DMS 273 treated with DMSO at 0.1 percent for 48 hours (cell line): ENCODE measurements around the gene PLXDC2.
"Not testable (repeated sequence)": the region's sequence is repeated elsewhere in the genome, so short reads cannot be mapped to it uniquely, and the experiment has no call there.

Experiments
- DNase-seq: peaks from one replicate; lab custom pipeline; 2025; lab: John Stamatoyannopoulos, UW

PLXDC2 gene

GRCh38 chr10:19816411-19817230, at the start of gene PLXDC2:
PLXDC2 (plus strand) TSS chr10:19816432.
- DNase-seq, result no peak

GRCh38 chr10:19767876-19768275, 48.4 kb upstream of the PLXDC2 start:
- no peak for DNase-seq

GRCh38 chr10:19769826-19770225, 46.4 kb upstream of the PLXDC2 start:
- not testable (repeated sequence) for DNase-seq

GRCh38 chr10:19772972-19773371, 43.3 kb upstream of the PLXDC2 start:
- no peak for DNase-seq

DNA sequence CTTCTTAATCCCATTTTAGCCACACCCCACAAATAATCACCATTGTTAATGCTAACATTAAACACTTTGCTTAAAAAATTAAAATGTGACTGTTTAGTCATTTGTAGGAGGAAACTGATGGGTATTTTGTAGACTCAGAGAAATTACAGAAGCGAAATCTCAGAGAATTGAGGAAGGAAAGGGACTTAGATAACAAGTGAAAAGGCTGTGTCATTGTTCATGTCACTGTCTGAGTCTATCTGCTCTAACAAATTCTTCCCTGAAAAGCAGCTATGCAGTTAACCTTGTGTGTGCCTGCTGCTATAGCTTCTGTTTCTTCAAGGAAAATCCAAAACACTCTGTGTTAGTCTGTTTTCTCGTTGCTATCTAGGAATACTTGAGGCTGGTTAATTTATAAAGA, 40.9 kb upstream of the PLXDC2 start:
- no peak for DNase-seq

GRCh38 chr10:19777806-19778205, 38.4 kb upstream of the PLXDC2 start:
- DNase-seq, result no peak

DNA sequence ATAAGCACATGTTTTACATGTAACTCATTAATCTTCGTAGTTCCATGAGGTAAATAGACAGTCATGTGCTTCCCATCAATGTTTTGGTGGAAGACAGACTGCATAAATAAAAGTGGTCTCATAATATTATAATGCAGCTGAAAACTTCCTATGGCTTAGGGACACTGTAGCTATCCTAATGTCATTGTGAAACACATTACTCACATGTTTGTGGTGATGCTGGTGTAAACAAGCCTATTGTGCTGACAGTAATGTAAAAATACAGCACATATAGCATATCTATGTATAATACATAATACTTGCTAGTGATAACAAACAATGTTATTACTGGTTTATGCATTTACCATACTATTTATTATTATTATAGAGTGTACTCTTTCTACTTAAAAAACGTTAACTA, 37.2 kb upstream of the PLXDC2 start:
- DNase-seq, result no peak

GRCh38 chr10:19782430-19783089, 33.7 kb upstream of the PLXDC2 start:
- no peak for DNase-seq

- no peak for DNase-seq
Measured at GRCh38 chr10:19783721-19784120, 32.5 kb upstream of the PLXDC2 start.

- DNase-seq, result no peak
Measured at GRCh38 chr10:19785366-19785765, 30.9 kb upstream of the PLXDC2 start.

GRCh38 chr10:19788075-19788686, 28.1 kb upstream of the PLXDC2 start:
- no peak for DNase-seq

DNA sequence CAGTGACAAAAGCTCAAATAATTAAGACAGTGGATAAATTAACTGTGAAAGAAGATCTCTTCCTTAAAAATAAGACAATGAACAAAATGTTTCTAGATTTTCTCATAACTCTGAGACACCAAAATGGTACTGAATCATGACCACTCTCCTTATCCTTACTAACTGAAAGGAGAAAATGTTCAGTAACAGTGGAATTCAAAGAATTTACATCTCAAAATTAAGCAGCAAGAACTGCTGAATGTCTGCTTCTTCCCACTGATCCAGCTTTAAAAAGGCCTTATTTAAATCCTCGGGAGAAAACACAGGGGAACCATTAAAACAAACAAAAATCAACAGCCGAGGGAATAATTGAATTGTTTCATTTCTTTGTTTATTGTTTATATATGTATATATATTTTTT, 27.3 kb upstream of the PLXDC2 start:
- no peak for DNase-seq

DNA sequence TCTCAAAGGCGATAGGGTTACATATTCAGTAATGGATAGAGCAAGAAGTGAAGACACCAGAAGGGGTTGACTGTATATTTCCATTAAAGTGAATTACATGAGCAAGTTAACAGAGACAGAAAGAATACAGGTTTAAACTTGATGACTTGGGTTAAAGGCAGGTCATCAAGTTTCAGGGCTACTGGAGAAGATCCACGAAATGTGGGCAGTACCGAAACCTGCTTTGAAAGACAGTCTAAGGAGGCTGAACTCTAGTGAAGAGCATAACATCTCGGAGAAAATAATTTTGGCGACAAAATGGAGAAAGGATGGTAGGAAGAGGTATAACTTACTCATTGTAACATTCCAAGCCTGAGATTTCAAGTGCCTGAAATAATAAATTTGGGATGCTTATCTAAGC, 26.6 kb upstream of the PLXDC2 start:
- no peak for DNase-seq

DNA sequence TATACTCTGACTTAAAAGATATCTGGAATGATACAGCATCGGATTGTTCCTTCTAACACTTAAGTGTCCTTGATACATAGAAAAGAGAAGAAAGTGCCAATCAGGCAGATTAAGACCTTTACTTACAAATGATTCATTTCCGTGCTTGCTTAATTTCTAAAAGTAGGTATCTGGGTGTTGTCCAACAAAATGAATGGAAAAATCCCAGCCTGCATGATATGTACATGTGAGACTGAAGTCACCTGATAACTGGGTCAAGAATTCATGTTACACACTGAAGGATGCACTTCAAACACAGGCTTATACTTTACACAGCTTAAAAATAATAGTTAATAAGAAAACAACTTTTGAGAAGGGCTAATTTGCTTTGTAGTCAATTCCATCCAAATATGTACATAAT, 25.2 kb upstream of the PLXDC2 start:
- DNase-seq, result no peak

DNA sequence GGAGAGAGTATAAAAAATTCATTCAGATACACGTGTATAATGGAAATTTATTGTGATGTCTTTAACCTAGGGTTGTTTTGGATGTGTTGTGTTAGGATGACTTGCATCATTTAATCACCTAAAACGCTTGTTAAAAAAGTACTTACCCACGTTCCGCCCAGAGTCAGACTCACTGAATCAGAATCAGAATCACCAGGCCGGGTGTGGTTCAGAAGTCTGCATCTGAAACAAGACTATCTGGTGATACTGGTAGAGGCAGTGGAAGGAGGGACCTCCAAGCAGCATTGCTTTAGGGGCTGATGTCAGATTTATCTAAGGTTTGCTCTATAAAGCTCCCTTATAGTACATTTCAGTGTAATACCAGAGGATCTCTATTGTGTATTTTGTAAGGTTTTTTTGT, 20.5 kb upstream of the PLXDC2 start:
- no peak for DNase-seq

DNA sequence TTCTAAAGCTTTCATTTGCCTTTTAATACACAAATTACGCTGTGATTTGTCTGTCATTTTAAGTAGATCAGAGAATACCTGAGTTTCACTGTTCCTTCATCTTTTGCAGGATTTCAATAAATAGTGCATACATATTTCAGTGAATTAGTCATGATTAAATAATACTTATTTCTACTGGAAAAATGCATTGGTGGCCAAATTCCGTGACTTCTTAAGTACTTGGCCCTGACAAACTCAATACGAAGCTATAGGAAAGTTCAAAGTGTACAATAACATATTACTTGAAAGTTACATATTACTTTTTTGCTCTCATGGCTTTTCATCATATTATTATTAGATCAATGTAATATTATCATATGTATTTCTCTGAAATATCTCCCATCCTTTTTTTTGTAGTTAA, 16.1 kb upstream of the PLXDC2 start:
- DNase-seq, result no peak

DNA sequence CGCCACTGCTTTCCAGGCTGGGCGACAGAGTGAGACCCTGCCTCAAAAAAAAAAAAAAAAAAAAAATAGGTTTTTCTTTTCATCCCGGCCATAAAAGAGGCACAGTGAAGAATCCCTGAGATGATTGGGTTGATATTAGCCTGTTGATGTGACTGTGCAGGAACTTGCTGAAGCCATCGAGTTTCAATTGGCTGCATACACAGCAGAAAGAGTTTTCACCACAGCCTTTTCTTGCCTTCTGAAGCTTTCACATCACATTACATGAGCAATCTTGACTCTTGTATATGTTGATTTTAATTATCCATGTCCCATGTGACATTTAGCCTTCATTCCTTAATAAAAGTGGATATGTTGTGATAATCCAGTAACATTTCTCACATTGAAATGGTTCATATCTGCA, 14.9 kb upstream of the PLXDC2 start:
- DNase-seq, result no peak

- no peak for DNase-seq
Measured at GRCh38 chr10:19803676-19804075, 12.6 kb upstream of the PLXDC2 start.

DNA sequence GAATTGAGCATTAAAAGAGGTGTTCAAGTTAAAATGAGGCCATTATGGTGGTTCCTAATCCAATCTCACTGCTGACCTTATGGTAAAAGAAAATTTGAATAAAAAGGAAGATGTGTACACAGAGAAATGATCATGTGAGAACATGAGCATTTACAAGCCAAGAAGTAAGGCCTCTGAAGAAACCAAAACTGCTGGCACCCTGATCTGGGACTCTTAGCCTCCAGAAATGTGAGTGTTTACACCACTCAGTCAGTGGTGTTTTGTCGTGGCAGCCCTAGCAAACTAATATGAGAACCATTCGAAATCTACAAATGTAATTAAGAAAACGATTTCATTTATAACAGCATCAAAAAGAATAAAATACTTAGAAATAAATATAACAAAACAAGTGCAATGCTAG, 6.8 kb upstream of the PLXDC2 start:
- DNase-seq, result no peak

GRCh38 chr10:19811540-19811939, 4.7 kb upstream of the PLXDC2 start:
- DNase-seq, result no peak

GRCh38 chr10:19812976-19813375, 3.3 kb upstream of the PLXDC2 start:
- no peak for DNase-seq

DNA sequence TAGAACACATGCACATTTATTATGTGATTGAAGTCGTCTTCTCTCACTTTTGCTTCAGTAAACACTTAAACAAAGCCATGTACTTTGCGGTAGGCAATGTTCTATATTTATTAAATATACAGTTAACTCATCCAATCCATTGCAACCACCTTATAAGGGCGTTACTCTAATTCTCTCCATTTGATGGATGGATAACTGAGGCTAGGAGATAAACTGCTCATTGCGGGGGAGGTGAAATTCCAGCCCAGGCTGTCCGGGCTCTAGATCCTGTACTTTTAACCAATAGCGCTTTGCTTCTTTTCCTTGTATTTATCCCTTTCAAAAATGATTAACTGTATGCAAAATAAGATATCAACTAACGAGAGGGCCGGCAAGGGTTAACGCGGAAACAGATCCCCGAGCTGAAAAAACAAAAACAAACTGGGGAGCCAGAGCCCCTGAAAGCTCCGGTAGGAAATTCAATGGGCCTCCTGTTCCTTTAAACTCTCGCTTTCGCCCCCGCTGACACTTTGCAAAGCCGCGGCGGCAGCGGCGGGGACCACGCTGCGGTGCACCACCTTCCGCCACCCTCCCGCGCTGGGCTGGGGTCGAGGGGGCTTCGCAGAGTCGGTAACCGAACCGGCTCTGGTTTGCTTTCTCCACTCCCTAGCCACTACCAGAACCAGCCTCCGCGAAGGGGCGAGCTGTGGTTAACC, 1.0 kb upstream of the PLXDC2 start:
- DNase-seq, result no peak
